22Rv1 (cell line): Measurements from ENCODE around the gene MAGI2.

Experiments used
- H3K27ac ChIP-seq: fragments of 450-650 bp; 2 replicates; pipeline ENCODE4 v1.5.1; 2017
- ZFX ChIP-seq: fragments of 450-650 bp; IDR thresholded peaks from 2 replicates; pipeline ENCODE4 v1.6.1; 2017; ENCODE audit warnings: antibody characterized with exemption, borderline replicate concordance
- TF ChIP-seq, protein P1 (sequence below): fragments of 450-650 bp; IDR thresholded peaks from 2 replicates; pipeline ENCODE4 v1.5.1; 2017; ENCODE audit warnings: mild to moderate bottlenecking

Gene MAGI2

GRCh38 chr7:79149831-79150230, 303.6 kb downstream of the MAGI2 start:
- TF ChIP-seq ZFX = no peak
- TF ChIP-seq, protein P1, sequence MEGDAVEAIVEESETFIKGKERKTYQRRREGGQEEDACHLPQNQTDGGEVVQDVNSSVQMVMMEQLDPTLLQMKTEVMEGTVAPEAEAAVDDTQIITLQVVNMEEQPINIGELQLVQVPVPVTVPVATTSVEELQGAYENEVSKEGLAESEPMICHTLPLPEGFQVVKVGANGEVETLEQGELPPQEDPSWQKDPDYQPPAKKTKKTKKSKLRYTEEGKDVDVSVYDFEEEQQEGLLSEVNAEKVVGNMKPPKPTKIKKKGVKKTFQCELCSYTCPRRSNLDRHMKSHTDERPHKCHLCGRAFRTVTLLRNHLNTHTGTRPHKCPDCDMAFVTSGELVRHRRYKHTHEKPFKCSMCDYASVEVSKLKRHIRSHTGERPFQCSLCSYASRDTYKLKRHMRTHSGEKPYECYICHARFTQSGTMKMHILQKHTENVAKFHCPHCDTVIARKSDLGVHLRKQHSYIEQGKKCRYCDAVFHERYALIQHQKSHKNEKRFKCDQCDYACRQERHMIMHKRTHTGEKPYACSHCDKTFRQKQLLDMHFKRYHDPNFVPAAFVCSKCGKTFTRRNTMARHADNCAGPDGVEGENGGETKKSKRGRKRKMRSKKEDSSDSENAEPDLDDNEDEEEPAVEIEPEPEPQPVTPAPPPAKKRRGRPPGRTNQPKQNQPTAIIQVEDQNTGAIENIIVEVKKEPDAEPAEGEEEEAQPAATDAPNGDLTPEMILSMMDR = no peak
- no peak overlapping the region for H3K27ac ChIP-seq

DNA sequence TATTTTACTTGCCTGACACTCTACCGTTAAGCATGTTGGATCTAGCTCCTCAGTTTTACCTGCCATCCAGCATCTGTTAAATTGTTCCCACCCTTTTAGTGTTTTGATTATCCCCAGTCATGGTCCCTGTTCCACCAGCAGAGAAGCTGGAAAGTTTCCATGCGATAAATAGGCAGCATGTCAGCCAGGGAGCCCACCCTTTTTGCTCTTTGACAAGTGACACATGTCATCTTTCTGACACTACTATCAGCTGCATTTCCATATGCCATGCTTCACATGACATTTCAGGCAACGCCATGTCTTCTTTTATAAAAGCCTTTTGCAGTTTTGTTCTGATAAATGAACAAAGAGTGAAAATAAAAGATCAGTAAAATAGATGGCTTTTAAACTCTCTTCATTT, 310.8 kb downstream of the MAGI2 start:
- TF ChIP-seq, protein P1 = no peak
- TF ChIP-seq ZFX = no peak
- H3K27ac ChIP-seq = no peak overlapping the region

DNA sequence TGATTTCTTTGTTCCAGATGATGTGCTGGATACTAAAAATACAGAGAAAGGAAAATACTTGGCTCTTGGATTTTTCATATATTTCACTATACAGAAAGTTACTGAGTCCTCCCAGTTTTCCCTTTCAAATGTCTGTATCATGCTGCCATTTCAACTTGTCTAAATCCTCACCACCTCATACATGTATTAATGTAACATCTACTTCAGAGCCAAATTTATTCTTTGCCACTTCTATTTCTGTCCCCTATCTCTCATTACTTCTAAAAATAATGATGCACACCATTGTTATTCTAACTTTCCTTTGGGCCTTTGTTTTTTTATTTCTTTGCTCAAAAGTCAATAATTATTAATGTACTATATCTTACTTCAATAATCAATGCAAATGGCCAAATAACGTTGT, 312.2 kb downstream of the MAGI2 start:
- TF ChIP-seq, protein P1 = no peak
- no peak for TF ChIP-seq ZFX
- H3K27ac ChIP-seq = no peak overlapping the region

DNA sequence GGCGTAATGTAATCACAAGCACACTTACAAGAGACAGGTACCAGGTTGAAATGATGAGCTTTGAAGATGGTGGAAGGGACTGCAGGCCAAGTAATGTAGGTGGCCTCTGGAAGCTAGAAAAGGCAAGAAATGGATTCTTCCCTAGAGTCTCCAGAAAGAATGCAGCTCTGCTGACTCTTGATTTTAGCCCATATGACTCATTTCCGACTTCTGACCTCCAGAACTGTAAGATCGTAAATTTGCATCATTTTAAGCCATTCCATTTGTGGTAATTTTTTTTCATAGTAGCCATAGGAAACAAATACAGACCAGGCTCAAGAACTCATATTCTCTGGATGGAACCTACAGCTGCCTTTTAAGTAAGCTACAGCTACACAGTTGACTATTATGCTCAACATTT, 315.5 kb downstream of the MAGI2 start:
- no peak overlapping the region for H3K27ac ChIP-seq
- TF ChIP-seq, protein P1 = no peak
- TF ChIP-seq ZFX = no peak

DNA sequence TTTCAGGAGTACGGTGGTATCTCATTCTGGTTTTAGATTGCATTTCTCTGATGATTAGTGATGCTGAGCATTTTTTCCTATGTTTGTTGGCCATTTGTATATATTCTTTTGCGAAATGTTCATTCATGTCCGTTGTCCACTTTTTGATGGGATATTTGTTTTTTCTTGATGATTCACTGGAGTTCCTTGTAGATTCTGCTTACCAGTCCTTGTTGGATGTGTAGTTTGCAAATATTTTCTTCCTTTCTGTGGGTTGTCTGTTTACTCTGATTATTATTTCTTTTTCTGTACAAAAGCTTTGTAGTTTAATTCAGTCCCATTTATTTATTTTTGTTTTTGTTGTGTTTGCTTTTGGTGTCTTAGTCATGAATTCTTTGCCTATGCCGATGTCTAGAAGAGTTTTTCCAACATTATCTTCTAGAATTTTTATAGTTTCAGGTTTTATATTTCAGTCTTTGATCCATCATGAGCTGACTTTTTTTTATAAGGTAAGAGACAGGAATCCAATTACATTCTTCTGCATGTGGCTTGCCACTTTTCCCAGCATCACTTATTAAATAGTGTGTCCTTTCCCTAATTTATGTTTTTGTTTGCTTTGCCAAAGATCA, 320.5 kb downstream of the MAGI2 start:
- no peak overlapping the region for H3K27ac ChIP-seq
- TF ChIP-seq ZFX = no peak
- TF ChIP-seq, protein P1 = no peak

- no peak overlapping the region for H3K27ac ChIP-seq
- no peak for TF ChIP-seq ZFX
- TF ChIP-seq, protein P1 = no peak
These were observed 322.8 kb downstream of the MAGI2 start for GRCh38 chr7:79130715-79131114.

DNA sequence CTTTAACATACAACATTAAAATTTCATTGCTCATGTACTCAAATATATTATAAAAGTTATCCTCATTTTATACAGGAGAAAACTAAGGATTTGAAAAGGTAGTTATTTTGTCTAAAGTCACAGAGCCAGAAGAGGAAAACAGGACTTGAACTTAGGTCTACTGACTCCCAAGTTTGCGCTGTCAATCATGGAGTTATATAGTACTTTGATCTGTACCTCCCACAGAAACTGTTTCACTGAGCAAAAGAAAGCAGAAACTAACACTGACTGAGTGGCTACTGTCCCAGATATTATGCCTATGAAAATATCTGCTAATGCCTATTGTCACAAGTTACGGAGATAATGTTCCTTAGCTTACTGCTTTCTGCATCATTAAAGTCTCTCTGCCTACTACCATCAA, 329.1 kb downstream of the MAGI2 start:
- no peak for TF ChIP-seq ZFX
- TF ChIP-seq, protein P1 = no peak
- H3K27ac ChIP-seq = no peak overlapping the region
